Spleen (tissue), 11 donors: ENCODE measurements around the gene AGBL1. TPM values are rescaled to one million over a fixed set of nuclear protein-coding genes. Genes with fewer than 3 reads are reported as not detected.

ENCODE experiments used
- DNase-seq: peaks from one replicate; pipeline ENCODE4 v3.0.0-alpha.2; 2020
- H3K27ac ChIP-seq, 8 donors: fragments of 200-600 bp; sonication (generic) in 7 of 8; 1 replicate in 4 of 8; 2 replicates in 4 of 8; pipeline versions ENCODE4 v1.5.0 to v1.8.0; 2016 to 2021; ENCODE audit warnings: inconsistent platforms in 4 of 8, mild to moderate bottlenecking in 4 of 8, moderate library complexity in 1 of 8
- H3K27me3 ChIP-seq, 7 donors: fragments of 200-600 bp; sonication (generic) in 6 of 7; replicated peaks in 1 of 7; 1 replicate in 4 of 7; 2 replicates in 3 of 7; pipeline versions ENCODE4 v1.5.0 to v1.8.0; 2016 to 2021; ENCODE audit warnings: inconsistent platforms in 3 of 7, mild to moderate bottlenecking in 1 of 7
- H3K36me3 ChIP-seq, 6 donors: fragments of 200-600 bp; sonication (generic) in 5 of 6; 1 replicate in 4 of 6; 2 replicates in 2 of 6; pipeline versions ENCODE4 v1.5.0 to v1.8.0; 2016 to 2021; ENCODE audit warnings: inconsistent platforms in 2 of 6
- H3K4me1 ChIP-seq, 6 donors: fragments of 200-600 bp; sonication (generic) in 5 of 6; 1 replicate in 3 of 6; 2 replicates in 3 of 6; pipeline versions ENCODE4 v1.5.0 to v1.8.0; 2016 to 2021; ENCODE audit warnings: inconsistent platforms in 3 of 6
- H3K4me3 ChIP-seq, 8 donors: fragments of 200-600 bp; sonication (generic) in 7 of 8; 1 replicate in 4 of 8; 2 replicates in 4 of 8; pipeline versions ENCODE4 v1.5.0 to v1.8.0; 2016 to 2021; ENCODE audit warnings: inconsistent platforms in 4 of 8, mild to moderate bottlenecking in 4 of 8, moderate library complexity in 2 of 8
- H3K9me3 ChIP-seq, 8 donors: fragments of 200-600 bp; sonication (generic) in 7 of 8; 1 replicate in 4 of 8; 2 replicates in 4 of 8; pipeline versions ENCODE4 v1.5.0 to v1.8.0; 2016 to 2021; ENCODE audit warnings: inconsistent platforms in 4 of 8
- CTCF ChIP-seq, 11 experiments: fragments of 200-600 bp in 7 of 11; fragments of 450-650 bp in 4 of 11; sonication (generic) in 4 of 11; IDR thresholded peaks in 8 of 11; conservative IDR thresholded peaks in 3 of 11; 1 replicate in 7 of 11; 2 replicates in 4 of 11; pipeline versions ENCODE4 v1.4.0 to v1.8.0; 2016 to 2021; ENCODE audit warnings: antibody characterized with exemption in 11 of 11, inconsistent platforms in 4 of 11, mild to moderate bottlenecking in 1 of 11
- POLR2A ChIP-seq, 3 donors: fragments of 450-650 bp; IDR thresholded peaks; one replicate each; pipeline ENCODE4 v1.5.1; 2017; ENCODE audit warnings: antibody characterized with exemption in 3 of 3, mild to moderate bottlenecking in 1 of 3
- POLR2AphosphoS5 ChIP-seq, 3 donors: sonication (generic); formaldehyde crosslinking; IDR thresholded peaks; one replicate each; pipeline ENCODE4 v1.5.1; 2017; ENCODE audit warnings: antibody characterized with exemption in 3 of 3
- WGBS, 5 donors: extraction: QIAGEN DNeasy Blood & Tissue Kit in 3 of 5; methylation state at CpG; one replicate each; pipeline versions ENCODE4 v1.1.5 to v1.1.7; 2013 to 2018; 5-methylcytosine and 5-hydroxymethylcytosine counted together
- intact Hi-C: fragments of 100-400 bp; cut with DNase I; formaldehyde crosslinking; loops from one replicate; pipeline ENCODE4 v1.15.0; 2023; ENCODE audit warnings: low total_unique reads
- polyA plus RNA-seq, 3 donors: library from polyadenylated mRNA; stranded (reverse); fragments of 200-250 nt; gene quantifications; one replicate each; pipeline ENCODE4 v1.2.1, GENCODE V29; 2013
- total RNA-seq, 7 donors: library from RNA; depleted of rRNA in 3 of 7; stranded (reverse); fragments of >200 nt in 3 of 7; fragmentation: NEBNext Ultra II Directional in 4 of 7; extraction: Animal tissue kit (Norgen Biotek cat#: 25700) in 4 of 7; gene quantifications; one replicate each; pipeline versions ENCODE4 v1.1.0 to v1.2.1, GENCODE V29; 2016 to 2021
- donor health status: healthy with polysubstance abuse.
- donor health status: DM: no; HTN: no; CAD: no; lungs with moderate emphysema.
- donor health status: DM: no; HTN: no; CAD: no.
- donor health status: Bipolar disorder and iron deficiency.
- donor health status: healthy.
- donor health status: DM: no; HTN: no; CAD: no.
- donor health status: DM: yes; HTN: yes; CAD: no.

The AGBL1 gene
- total and polyA plus RNA-seq, 10 donors: not detected

GRCh38 chr15:86284635-86285034 lies 205.0 kb downstream of the AGBL1 start:
- H3K4me1 ChIP-seq: no peaks in the 10 kb centered on the region
- intact Hi-C loops: no loop called here
- peaks cover 0 to 7% (median 0%) of the 10 kb centered on the region in 8 donors for H3K9me3 ChIP-seq
- H3K4me3 ChIP-seq: no peak overlapping the region
- H3K27me3 ChIP-seq: no peaks in the 10 kb centered on the region
- H3K27ac ChIP-seq: no peak overlapping the region
- TF ChIP-seq CTCF (IDR thresholded peaks at IDR 0.05 in 8 of 11, conservative IDR thresholded peaks at IDR 0.05 in 3 of 11) (no peak), POLR2AphosphoS5 (IDR thresholded peaks at IDR 0.05) (no peak), POLR2A (IDR thresholded peaks at IDR 0.05) (no peak)
- no peak for DNase-seq
- H3K36me3 ChIP-seq: no peaks in the 10 kb centered on the region

DNA sequence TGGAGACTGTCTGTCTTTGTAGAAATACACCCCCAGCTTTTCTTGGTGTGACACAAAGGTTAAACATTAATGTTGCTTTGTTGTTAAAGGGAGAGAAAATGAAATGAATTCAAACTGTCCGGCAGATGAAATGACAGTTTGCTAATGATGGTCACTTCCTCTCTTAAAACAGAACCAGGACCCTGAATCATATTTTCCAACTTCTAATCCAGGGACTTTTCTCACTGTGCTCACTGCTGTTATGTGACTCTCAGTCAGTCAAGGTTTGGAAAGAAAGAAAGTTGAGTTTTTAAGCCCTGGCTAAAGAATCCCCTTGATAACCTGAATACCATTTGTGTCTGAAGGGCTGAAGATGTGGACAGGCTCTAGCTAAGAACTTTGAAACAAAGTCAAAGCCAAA lies 215.8 kb downstream of the AGBL1 start:
- H3K4me1 ChIP-seq: no peaks in the 10 kb centered on the region
- H3K9me3 ChIP-seq: peaks cover 0 to 3% (median 0%) of the 10 kb centered on the region in 8 donors
- 42 to 68% (median 56%) methylated on average over 1 of the region's 1 CpG for WGBS, 5 donors
- H3K4me3 ChIP-seq: no peak overlapping the region
- H3K36me3 ChIP-seq: no peaks in the 10 kb centered on the region
- H3K27ac ChIP-seq: no peak overlapping the region
- intact Hi-C loops: no loop called here
- H3K27me3 ChIP-seq: no peaks in the 10 kb centered on the region
- TF ChIP-seq CTCF (IDR thresholded peaks at IDR 0.05 in 8 of 11, conservative IDR thresholded peaks at IDR 0.05 in 3 of 11): no peak
- DNase-seq: no peak

DNA sequence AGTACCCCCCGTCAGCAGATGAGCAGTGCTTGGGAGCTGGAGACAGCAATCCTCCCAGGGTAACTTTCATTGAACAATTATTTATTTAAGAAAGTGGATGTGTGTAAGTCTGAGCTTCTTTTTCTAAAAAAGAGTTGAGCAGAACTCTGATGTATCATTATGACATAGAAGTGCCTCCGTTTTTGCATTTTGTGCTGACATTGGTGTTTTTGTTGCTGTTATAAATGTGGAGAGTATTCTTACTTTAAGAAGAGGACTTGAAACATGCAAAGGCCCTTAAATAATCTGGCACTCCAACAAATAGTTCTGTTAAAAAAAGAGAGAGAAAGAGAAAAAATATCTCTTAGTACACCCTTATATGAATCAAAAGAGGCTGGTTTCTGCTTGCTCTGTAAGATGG lies 217.1 kb downstream of the AGBL1 start:
- WGBS, 5 donors: 67 to 78% (median 71%) methylated on average over 2 of the region's 2 CpGs
- DNase-seq: no peak
- no peaks in the 10 kb centered on the region for H3K36me3 ChIP-seq
- no peaks in the 10 kb centered on the region for H3K9me3 ChIP-seq
- H3K27me3 ChIP-seq: no peaks in the 10 kb centered on the region
- TF ChIP-seq CTCF (IDR thresholded peaks at IDR 0.05 in 8 of 11, conservative IDR thresholded peaks at IDR 0.05 in 3 of 11) (no peak), POLR2AphosphoS5 (IDR thresholded peaks at IDR 0.05) (no peak), POLR2A (IDR thresholded peaks at IDR 0.05) (no peak)
- intact Hi-C loops: no loop called here
- H3K4me1 ChIP-seq: no peaks in the 10 kb centered on the region
- no peak overlapping the region for H3K27ac ChIP-seq
- H3K4me3 ChIP-seq: no peak overlapping the region

DNA sequence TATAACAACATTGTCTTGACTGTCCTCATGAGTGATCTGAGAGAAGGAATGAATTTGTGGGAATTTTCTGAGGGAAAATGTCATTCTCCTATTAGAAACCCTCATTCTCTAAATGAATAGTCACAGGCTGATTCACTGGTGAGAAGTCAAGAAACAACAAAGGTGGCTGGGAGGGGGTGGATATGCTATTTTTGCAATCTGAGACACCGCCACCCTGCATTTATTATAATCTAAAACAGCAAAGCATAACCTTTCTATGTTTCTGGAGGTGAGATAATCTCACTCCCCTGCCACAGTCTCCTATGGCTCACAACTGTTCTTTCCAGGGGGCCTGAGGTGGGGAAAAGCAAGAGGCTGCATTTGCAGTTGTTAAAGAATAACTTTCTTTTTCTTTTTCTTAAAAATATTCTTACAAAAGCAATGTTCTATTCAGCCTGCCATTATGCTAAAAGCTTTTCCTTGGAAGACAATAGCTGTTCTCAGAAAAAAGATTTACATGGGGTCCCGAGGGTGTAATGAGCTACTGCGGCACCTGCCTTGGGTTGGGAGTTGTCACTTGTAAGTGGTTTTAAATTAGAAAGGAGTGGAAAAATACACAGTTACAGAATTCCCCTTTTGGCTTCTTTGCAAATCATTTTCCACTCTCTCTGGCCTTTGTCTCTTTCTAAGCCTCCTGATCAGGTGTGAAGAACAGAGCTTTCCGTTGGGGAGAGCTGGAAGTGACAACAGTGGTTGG lies 220.9 kb downstream of the AGBL1 start:
- H3K4me3 ChIP-seq: no peak overlapping the region
- H3K4me1 ChIP-seq: no peaks in the 10 kb centered on the region
- intact Hi-C loops: no loop called here
- no peaks in the 10 kb centered on the region for H3K9me3 ChIP-seq
- DNase-seq: no peak
- no peaks in the 10 kb centered on the region for H3K36me3 ChIP-seq
- WGBS, 5 donors: 61 to 70% (median 67%) methylated on average over 4 of the region's 4 CpGs
- TF ChIP-seq POLR2AphosphoS5 (IDR thresholded peaks at IDR 0.05) (no peak), POLR2A (IDR thresholded peaks at IDR 0.05) (no peak), CTCF (IDR thresholded peaks at IDR 0.05 in 8 of 11, conservative IDR thresholded peaks at IDR 0.05 in 3 of 11) (no peak)
- no peak overlapping the region for H3K27ac ChIP-seq
- no peaks in the 10 kb centered on the region for H3K27me3 ChIP-seq
